H1 (cell line): ENCODE data around the gene INPP4B. TPM values are rescaled to one million over a fixed set of nuclear protein-coding genes. Genes with fewer than 3 reads are reported as not detected.

Source experiments
- CTCF ChIA-PET: fragments of 300-600 bp; sonication (Branson Sonifier 250); formaldehyde crosslinking; loops from one replicate; lab custom pipeline; 2021; ENCODE audit not compliant: partially characterized antibody; lab: Charles Lee
- POLR2A ChIA-PET: fragments of 300-600 bp; sonication (Branson Sonifier 250); formaldehyde crosslinking; loops from one replicate; lab custom pipeline; 2021; ENCODE audit warnings: inconsistent platforms; ENCODE audit not compliant: partially characterized antibody; lab: Charles Lee
- DNase-seq, 2 experiments: peaks; one replicate each; pipeline versions ENCODE4 v3.0.0 to v3.0.0-alpha.2; 2010 to 2022; ENCODE audit warnings: low spot score in 2 of 2, low read depth in 1 of 2, mixed read lengths in 1 of 2
- FAIRE-seq: peaks from 2 replicates; lab custom pipeline; 2011; peaks lifted over from hg19 to GRCh38; lab: Jason Lieb, UNC
- H2AFZ ChIP-seq: 2 replicates; pipeline ENCODE4 v1.8.1; 2012; ENCODE audit warnings: low read length, inconsistent platforms
- H2AK5ac ChIP-seq: 2 replicates; pipeline ENCODE4 v1.6.1; 2013; ENCODE audit warnings: low read depth, low read length
- H2BK120ac ChIP-seq: replicated peaks from 2 replicates; pipeline ENCODE3; 2013; ENCODE audit warnings: low read depth, low read length, inconsistent platforms
- H2BK12ac ChIP-seq: 2 replicates; pipeline ENCODE4 v1.6.1; 2013; ENCODE audit warnings: low read depth, low read length
- H2BK15ac ChIP-seq: 2 replicates; pipeline ENCODE4 v1.6.1; 2013; ENCODE audit warnings: low read length
- H2BK20ac ChIP-seq: 2 replicates; pipeline ENCODE4 v1.6.1; 2013; ENCODE audit warnings: low read length
- H2BK5ac ChIP-seq: 2 replicates; pipeline ENCODE4 v1.6.1; 2013; ENCODE audit warnings: low read depth, low read length
- H3K14ac ChIP-seq: 2 replicates; pipeline ENCODE4 v1.6.1; 2013; ENCODE audit warnings: inconsistent platforms; ENCODE audit not compliant: insufficient read length
- H3K18ac ChIP-seq: 2 replicates; pipeline ENCODE4 v1.6.1; 2013; ENCODE audit warnings: low read length; ENCODE audit errors: extremely low read depth
- H3K23ac ChIP-seq: 2 replicates; pipeline ENCODE4 v1.6.1; 2013; ENCODE audit warnings: inconsistent platforms; ENCODE audit not compliant: insufficient read length
- H3K23me2 ChIP-seq: 2 replicates; pipeline ENCODE4 v1.6.1; 2013; ENCODE audit warnings: low read depth, low read length
- H3K27ac ChIP-seq: 2 replicates; pipeline ENCODE4 v1.6.1; 2011; ENCODE audit warnings: low read depth, low read length, inconsistent platforms
- H3K27me3 ChIP-seq, 4 experiments: replicated peaks in 1 of 4; 1 replicate in 1 of 4; 2 replicates in 3 of 4; pipeline versions ENCODE4 v1.6.1 to v1.8.1; 2011 to 2013; ENCODE audit warnings: low read length in 3 of 4, mild to moderate bottlenecking in 3 of 4, inconsistent platforms in 2 of 4, mixed read lengths in 2 of 4, moderate library complexity in 1 of 4; ENCODE audit not compliant: control insufficient read depth in 3 of 4, insufficient read depth in 3 of 4; ENCODE audit errors: extremely low read depth in 1 of 4
- H3K36me3 ChIP-seq, 4 experiments: 2 replicates each; pipeline versions ENCODE4 v1.6.1 to v1.8.1; 2011 to 2013; ENCODE audit warnings: mild to moderate bottlenecking in 4 of 4, low read length in 3 of 4, moderate library complexity in 2 of 4, control low read depth in 1 of 4, inconsistent platforms in 1 of 4; ENCODE audit not compliant: insufficient read depth in 4 of 4, control insufficient read depth in 2 of 4
- H3K4ac ChIP-seq: replicated peaks from 2 replicates; pipeline ENCODE3; 2013; ENCODE audit warnings: low read length, low read depth, mixed read lengths, inconsistent platforms; ENCODE audit not compliant: insufficient read length
- H3K4me1 ChIP-seq, 4 experiments: replicated peaks in 1 of 4; 1 replicate in 1 of 4; 2 replicates in 3 of 4; pipeline versions ENCODE4 v1.6.1 to v1.8.1; 2011 to 2013; ENCODE audit warnings: low read length in 3 of 4, inconsistent platforms in 2 of 4, mixed read lengths in 1 of 4; ENCODE audit not compliant: insufficient read depth in 4 of 4, control insufficient read depth in 3 of 4
- H3K4me2 ChIP-seq, 2 experiments: 2 replicates each; pipeline versions ENCODE4 v1.6.1 to v1.8.1; 2011 to 2013; ENCODE audit warnings: low read depth in 2 of 2, low read length in 2 of 2, control low read depth in 1 of 2, inconsistent platforms in 1 of 2, mild to moderate bottlenecking in 1 of 2; ENCODE audit not compliant: insufficient read depth in 1 of 2
- H3K4me3 ChIP-seq, 4 experiments: fragments of 200-600, 300-600 bp in 1 of 4; sonication (generic), shearing (Covaris generic), sonication (Bioruptor Twin) in 1 of 4; 2 replicates each; pipeline versions ENCODE4 v1.5.1 to v1.8.1; 2011 to 2016; ENCODE audit warnings: low read length in 4 of 4, low read depth in 3 of 4, control low read depth in 2 of 4, inconsistent platforms in 2 of 4, mild to moderate bottlenecking in 2 of 4, mixed read lengths in 1 of 4, moderate library complexity in 1 of 4; ENCODE audit not compliant: insufficient read depth in 2 of 4; ENCODE audit errors: extremely low read depth in 1 of 4
- H3K56ac ChIP-seq: replicated peaks from 2 replicates; pipeline ENCODE3; 2013; ENCODE audit warnings: low read depth, mild to moderate bottlenecking, mixed read lengths, low read length, inconsistent platforms; ENCODE audit not compliant: insufficient read length
- H3K79me1 ChIP-seq: 2 replicates; pipeline ENCODE4 v1.6.1; 2013; ENCODE audit warnings: low read depth, low read length, control low read depth
- H3K79me2 ChIP-seq, 2 experiments: 2 replicates each; pipeline versions ENCODE4 v1.6.1 to v1.8.1; 2012 to 2013; ENCODE audit warnings: low read length in 2 of 2, mild to moderate bottlenecking in 2 of 2, inconsistent platforms in 1 of 2; ENCODE audit not compliant: insufficient read depth in 2 of 2, control insufficient read depth in 1 of 2
- H3K9ac ChIP-seq, 4 experiments: replicated peaks in 1 of 4; 1 replicate in 1 of 4; 2 replicates in 3 of 4; pipeline versions ENCODE4 v1.6.1 to v1.8.1; 2011 to 2013; ENCODE audit warnings: low read depth in 3 of 4, low read length in 3 of 4, control low read depth in 2 of 4, mild to moderate bottlenecking in 2 of 4, moderate library complexity in 2 of 4, inconsistent platforms in 1 of 4; ENCODE audit errors: extremely low read depth in 1 of 4
- H3K9me3 ChIP-seq, 2 experiments: 2 replicates each; pipeline versions ENCODE4 v1.6.1 to v1.8.1; 2012 to 2013; ENCODE audit warnings: mild to moderate bottlenecking in 2 of 2, moderate library complexity in 2 of 2, control low read depth in 1 of 2, inconsistent platforms in 1 of 2, low read depth in 1 of 2, low read length in 1 of 2, mixed read lengths in 1 of 2; ENCODE audit not compliant: insufficient read depth in 2 of 2
- H4K20me1 ChIP-seq, 2 experiments: replicated peaks in 1 of 2; 2 replicates each; pipeline versions ENCODE3 to v1.8.1; 2011 to 2013; ENCODE audit warnings: inconsistent platforms in 2 of 2, low read length in 2 of 2, mild to moderate bottlenecking in 1 of 2; ENCODE audit not compliant: insufficient read depth in 2 of 2, control insufficient read depth in 1 of 2
- H4K5ac ChIP-seq: 2 replicates; pipeline ENCODE4 v1.6.1; 2013; ENCODE audit warnings: low read length, low read depth, mixed read lengths, inconsistent platforms; ENCODE audit not compliant: insufficient read length
- H4K8ac ChIP-seq: 2 replicates; pipeline ENCODE4 v1.8.0; 2013; ENCODE audit warnings: mild to moderate bottlenecking, moderate library complexity, low read length, inconsistent platforms; ENCODE audit not compliant: insufficient read depth; ENCODE audit errors: extremely low read depth
- H4K91ac ChIP-seq: replicated peaks from 2 replicates; pipeline ENCODE3; 2013; ENCODE audit warnings: low read length, mixed read lengths, inconsistent platforms; ENCODE audit not compliant: insufficient read length
- BRCA1 ChIP-seq: IDR thresholded peaks from 2 replicates; pipeline ENCODE4 v1.6.1; 2012; ENCODE audit warnings: low read depth, low read length, improper control_type of control experiment
- CHD1 ChIP-seq: IDR thresholded peaks from 2 replicates; pipeline ENCODE4 v1.6.1; 2012; ENCODE audit warnings: low read depth, low read length, improper control_type of control experiment
- CTBP2 ChIP-seq: IDR thresholded peaks from 2 replicates; pipeline ENCODE4 v1.7.0; 2011; ENCODE audit warnings: borderline replicate concordance, mild to moderate bottlenecking, moderate library complexity, mixed read lengths, low read length; ENCODE audit not compliant: insufficient read depth, insufficient read length
- CTCF ChIP-seq, 3 experiments: IDR thresholded peaks; 1 replicate in 2 of 3; 2 replicates in 1 of 3; pipeline versions ENCODE4 v1.5.1 to v1.6.1; 2011; ENCODE audit warnings: low read length in 3 of 3, mild to moderate bottlenecking in 3 of 3, inconsistent platforms in 2 of 3, low read depth in 1 of 3, moderate library complexity in 1 of 3; ENCODE audit not compliant: insufficient read depth in 1 of 3; ENCODE audit errors: control extremely low read depth in 1 of 3
- HDAC2 ChIP-seq, 2 experiments: fragments of 300-600 bp in 1 of 2; sonication (generic) in 1 of 2; IDR thresholded peaks; 2 replicates each; pipeline ENCODE4 v1.6.1; 2011 to 2012; ENCODE audit warnings: low read depth in 2 of 2, low read length in 2 of 2, mild to moderate bottlenecking in 2 of 2, moderate library complexity in 2 of 2, borderline replicate concordance in 1 of 2, inconsistent platforms in 1 of 2
- NANOG ChIP-seq: IDR thresholded peaks from 2 replicates; pipeline ENCODE4 v1.6.1; 2011; ENCODE audit warnings: low read length, low read depth, mild to moderate bottlenecking, inconsistent platforms; ENCODE audit not compliant: insufficient read depth, poor library complexity, severe bottlenecking
- TAF7 ChIP-seq: optimal IDR thresholded peaks from 2 replicates; pipeline ENCODE3; 2011; ENCODE audit warnings: low read depth, mild to moderate bottlenecking, inconsistent platforms, low read length, moderate library complexity, borderline replicate concordance
- TBP ChIP-seq: IDR thresholded peaks from 2 replicates; pipeline ENCODE4 v1.6.1; 2011; ENCODE audit warnings: low read depth, low read length, improper control_type of control experiment
- WGBS, 2 experiments: shearing (Covaris generic) in 1 of 2; methylation state at CpG; one replicate each; pipeline versions ENCODE4 v1.1.6 to v1.1.7; 2013 to 2015; ENCODE audit warnings: low lambda C conversion rate in 2 of 2, mixed read lengths in 2 of 2, inconsistent platforms in 1 of 2, low coverage in 1 of 2, missing lambda C conversion rate in 1 of 2; ENCODE audit not compliant: insufficient replicate concordance in 2 of 2, insufficient coverage in 1 of 2, insufficient read length in 1 of 2; ENCODE audit errors: extremely low coverage in 1 of 2, missing lambda C conversion rate in 1 of 2; 5-methylcytosine and 5-hydroxymethylcytosine counted together
- polyA plus RNA-seq, 7 experiments: library from polyadenylated mRNA; depleted of rRNA in 3 of 7; stranded (reverse) in 5 of 7; unstranded in 2 of 7; fragments of >200 nt in 5 of 7; fragments of 200-250 nt in 2 of 7; gene quantifications; 1 replicate in 5 of 7; 2 replicates in 1 of 7; 4 replicates in 1 of 7; pipeline versions ENCODE4 v1.2.1 to v1.2.3, GENCODE V29; 2011 to 2013; ENCODE audit warnings: missing spikeins in 2 of 7, mixed read lengths in 2 of 7
- total RNA-seq: library from RNA; stranded (reverse); fragmentation: NEBNext Ultra II Directional; extraction: Animal tissue kit (Norgen Biotek cat#: 25700); gene quantifications from 2 replicates; pipeline ENCODE4 v1.2.1, GENCODE V29; 2021
- TF ChIP-seq, protein P1 (sequence below): IDR thresholded peaks from 2 replicates; pipeline ENCODE4 v1.6.1; 2012; ENCODE audit warnings: inconsistent platforms

INPP4B gene
- total and polyA plus RNA-seq, 2 of the 8 experiments (the other 6 are each of a cell fraction or from before 2014, with no cell fraction given), result 0.11 to 0.54 TPM

DNA sequence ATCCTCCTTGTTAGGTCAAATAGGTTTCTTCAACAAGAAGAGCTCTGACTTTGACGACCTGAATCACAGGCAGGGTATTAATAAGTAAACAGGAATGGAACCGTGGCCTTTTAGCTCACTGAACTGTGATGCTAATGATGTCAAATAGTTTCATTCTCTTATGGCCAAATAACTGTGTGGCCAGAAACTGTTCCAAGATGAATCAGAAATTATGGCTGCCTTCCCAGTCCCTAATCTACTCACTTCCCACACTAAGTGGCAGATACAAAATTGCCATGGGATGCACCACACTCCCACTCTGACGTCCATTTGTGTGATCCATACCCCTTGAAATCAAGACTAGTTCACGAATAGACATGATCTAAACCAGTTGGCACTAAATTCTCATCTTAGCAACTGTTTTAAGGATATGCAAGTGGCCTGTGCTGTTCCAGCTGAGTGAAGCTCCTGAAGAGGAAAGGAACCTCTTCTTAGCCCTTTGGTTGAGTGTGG lies 754.4 kb downstream of the INPP4B start:
- Histone ChIP-seq H2BK15ac (no peak overlapping the region), H3K27me3 (no peaks in the 10 kb centered on the region), H3K79me1 (no peaks in the 10 kb centered on the region), H2BK5ac (no peak overlapping the region), H3K14ac (no peak overlapping the region), H3K56ac (no peak overlapping the region), H2AFZ (no peak overlapping the region), H2BK20ac (no peak overlapping the region), H4K5ac (no peak overlapping the region), H2BK12ac (no peak overlapping the region), H3K27ac (no peak overlapping the region), H3K4me2 (no peak overlapping the region), H3K36me3 (no peaks in the 10 kb centered on the region), H4K8ac (no peak overlapping the region), H4K20me1 (no peaks in the 10 kb centered on the region), H3K79me2 (no peaks in the 10 kb centered on the region), H3K4me3 (no peak overlapping the region), H3K9me3 (no peaks in the 10 kb centered on the region), H3K18ac (no peak overlapping the region), H3K23ac (no peak overlapping the region), H2AK5ac (no peak overlapping the region), H4K91ac (no peak overlapping the region), H3K9ac (no peak overlapping the region), H3K4ac (no peak overlapping the region), H2BK120ac (no peak overlapping the region), H3K4me1 (no peaks in the 10 kb centered on the region), H3K23me2 (no peaks in the 10 kb centered on the region)
- ChIA-PET CTCF (interaction anchor here (1.0 to 1.4 kb wide), 2 partner anchors 9 to 192 kb away, joined by 3 read pairs; no protein-coding TSS in a partner anchor), POLR2A (no interaction called here)
- WGBS, 2 experiments, result 88% methylated on average over 4 of the region's 4 CpGs; no CpG with 5 or more reads in 1 of the 2 experiments
- FAIRE-seq (no peak), DNase-seq (no peak)
- TF ChIP-seq, protein P1, sequence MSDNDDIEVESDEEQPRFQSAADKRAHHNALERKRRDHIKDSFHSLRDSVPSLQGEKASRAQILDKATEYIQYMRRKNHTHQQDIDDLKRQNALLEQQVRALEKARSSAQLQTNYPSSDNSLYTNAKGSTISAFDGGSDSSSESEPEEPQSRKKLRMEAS, result no peak
- TF ChIP-seq TAF7, result no peak
- no peak for TF ChIP-seq NANOG
- no peak for TF ChIP-seq CTCF (IDR thresholded peaks at IDR 0.05; ENCODE audit: control extremely low read depth in 1 of 3, insufficient read depth in 1 of 3, low read depth in 1 of 3, low read length in 3 of 3)
- no peak for TF ChIP-seq HDAC2 (IDR thresholded peaks at IDR 0.05; ENCODE audit: borderline replicate concordance in 1 of 2, low read depth in 2 of 2, low read length in 2 of 2)
- TF ChIP-seq BRCA1, result no peak
- no peak for TF ChIP-seq CTBP2
- no peak for TF ChIP-seq TBP
- no peak for TF ChIP-seq CHD1
